Fibroblast of pulmonary artery (primary cell): Measurements from ENCODE around the gene PRXL2A.

Source experiments
- DNase-seq: peaks from one replicate; pipeline ENCODE4 v3.0.0-alpha.2; 2010; ENCODE audit warnings: low read depth
- H3K4me3 ChIP-seq: replicated peaks from 2 replicates; pipeline ENCODE4 v1.5.1; 2011; ENCODE audit warnings: low read depth, mild to moderate bottlenecking, control low read depth, low read length, moderate library complexity
- CTCF ChIP-seq: IDR thresholded peaks from 2 replicates; pipeline ENCODE4 v1.5.1; 2011; ENCODE audit warnings: mild to moderate bottlenecking, control low read depth, low read length, inconsistent platforms; ENCODE audit errors: missing control alignments

Gene PRXL2A

GRCh38 chr10:80452069-80452468, 43.7 kb downstream of the PRXL2A start:
- DNase-seq, result no peak
- H3K4me3 ChIP-seq, result no peak overlapping the region
- no peak for TF ChIP-seq CTCF

GRCh38 chr10:80452640-80453039, 44.3 kb downstream of the PRXL2A start:
- no peak for DNase-seq
- TF ChIP-seq CTCF, result no peak
- H3K4me3 ChIP-seq, result no peak overlapping the region

GRCh38 chr10:80453056-80453841, 44.9 kb downstream of the PRXL2A start:
- peak overlapping the region; percentile 34 for H3K4me3 ChIP-seq

GRCh38 chr10:80453842-80454512, 45.6 kb downstream of the PRXL2A start, which contains the start of gene TSPAN14:
Gene TSPAN14 (plus strand): TSS chr10:80454310. CDS start chr10:80489234, 34,924 bp downstream.
- H3K4me3 ChIP-seq, result peak within 1 kb of the TSS; percentile 83
- DNase-seq, result peak; percentile 86
- no peak for TF ChIP-seq CTCF

More at GRCh38 chr10:80453056-80453841, 44.9 kb downstream of the PRXL2A start:
- TF ChIP-seq CTCF, result no peak
- DNase-seq, result no peak

- peak; percentile 39 for DNase-seq
- no peak for TF ChIP-seq CTCF
- H3K4me3 ChIP-seq, result peak overlapping the region; percentile 83
These were observed 46.4 kb downstream of the PRXL2A start for GRCh38 chr10:80454513-80455460.

- H3K4me3 ChIP-seq, result peak overlapping the region; percentile 83
- DNase-seq, result no peak
- no peak for TF ChIP-seq CTCF
These were observed 47.4 kb downstream of the PRXL2A start for GRCh38 chr10:80455461-80456349.
